A673 (cell line): ENCODE results near the gene SEMA6C.

ENCODE experiments used
- EZH2 ChIP-seq: fragments of 200-600 bp; sonication (generic); IDR thresholded peaks from 2 replicates; pipeline ENCODE4 v1.6.1; 2017; ENCODE audit warnings: borderline replicate concordance, low read depth, mild to moderate bottlenecking, mixed read lengths, antibody characterized with exemption, low read length; ENCODE audit not compliant: poor library complexity, severe bottlenecking
- TF ChIP-seq, protein P1 (sequence below): fragments of 300-800, 200-600 bp; sonication (generic); conservative IDR thresholded peaks from 2 replicates; pipeline ENCODE4 v1.5.1; 2017; ENCODE audit warnings: low read depth, mild to moderate bottlenecking, antibody characterized with exemption, low read length, moderate library complexity, mixed read lengths

- TF ChIP-seq, protein P1, sequence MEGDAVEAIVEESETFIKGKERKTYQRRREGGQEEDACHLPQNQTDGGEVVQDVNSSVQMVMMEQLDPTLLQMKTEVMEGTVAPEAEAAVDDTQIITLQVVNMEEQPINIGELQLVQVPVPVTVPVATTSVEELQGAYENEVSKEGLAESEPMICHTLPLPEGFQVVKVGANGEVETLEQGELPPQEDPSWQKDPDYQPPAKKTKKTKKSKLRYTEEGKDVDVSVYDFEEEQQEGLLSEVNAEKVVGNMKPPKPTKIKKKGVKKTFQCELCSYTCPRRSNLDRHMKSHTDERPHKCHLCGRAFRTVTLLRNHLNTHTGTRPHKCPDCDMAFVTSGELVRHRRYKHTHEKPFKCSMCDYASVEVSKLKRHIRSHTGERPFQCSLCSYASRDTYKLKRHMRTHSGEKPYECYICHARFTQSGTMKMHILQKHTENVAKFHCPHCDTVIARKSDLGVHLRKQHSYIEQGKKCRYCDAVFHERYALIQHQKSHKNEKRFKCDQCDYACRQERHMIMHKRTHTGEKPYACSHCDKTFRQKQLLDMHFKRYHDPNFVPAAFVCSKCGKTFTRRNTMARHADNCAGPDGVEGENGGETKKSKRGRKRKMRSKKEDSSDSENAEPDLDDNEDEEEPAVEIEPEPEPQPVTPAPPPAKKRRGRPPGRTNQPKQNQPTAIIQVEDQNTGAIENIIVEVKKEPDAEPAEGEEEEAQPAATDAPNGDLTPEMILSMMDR, result no peak
- no peak for TF ChIP-seq EZH2
These were observed 3.4 kb downstream of the SEMA6C start for GRCh38 chr1:151143057-151143435.
